AG09319 (cell line): Measurements from ENCODE around the gene PALLD.

Experiments used
- DNase-seq: peaks from one replicate; pipeline ENCODE4 v3.0.0-alpha.2; 2010; ENCODE audit warnings: low read depth; ENCODE audit errors: extremely low read depth
- CTCF ChIP-seq: IDR thresholded peaks from 2 replicates; pipeline ENCODE4 v1.5.1; 2011; ENCODE audit warnings: low read depth, mild to moderate bottlenecking, inconsistent platforms, low read length, moderate library complexity

PALLD gene

GRCh38 chr4:168853770-168854169 lies 356.9 kb downstream of the PALLD start:
- no peak for TF ChIP-seq CTCF
- no peak for DNase-seq

- TF ChIP-seq CTCF, result no peak
- DNase-seq, result no peak
Observed at GRCh38 chr4:168854350-168854921, 357.6 kb downstream of the PALLD start.

GRCh38 chr4:168856312-168856711 lies 359.5 kb downstream of the PALLD start:
- no peak for DNase-seq
- TF ChIP-seq CTCF, result no peak

GRCh38 chr4:168857009-168857408 lies 360.2 kb downstream of the PALLD start:
- DNase-seq, result no peak
- TF ChIP-seq CTCF, result no peak

DNA sequence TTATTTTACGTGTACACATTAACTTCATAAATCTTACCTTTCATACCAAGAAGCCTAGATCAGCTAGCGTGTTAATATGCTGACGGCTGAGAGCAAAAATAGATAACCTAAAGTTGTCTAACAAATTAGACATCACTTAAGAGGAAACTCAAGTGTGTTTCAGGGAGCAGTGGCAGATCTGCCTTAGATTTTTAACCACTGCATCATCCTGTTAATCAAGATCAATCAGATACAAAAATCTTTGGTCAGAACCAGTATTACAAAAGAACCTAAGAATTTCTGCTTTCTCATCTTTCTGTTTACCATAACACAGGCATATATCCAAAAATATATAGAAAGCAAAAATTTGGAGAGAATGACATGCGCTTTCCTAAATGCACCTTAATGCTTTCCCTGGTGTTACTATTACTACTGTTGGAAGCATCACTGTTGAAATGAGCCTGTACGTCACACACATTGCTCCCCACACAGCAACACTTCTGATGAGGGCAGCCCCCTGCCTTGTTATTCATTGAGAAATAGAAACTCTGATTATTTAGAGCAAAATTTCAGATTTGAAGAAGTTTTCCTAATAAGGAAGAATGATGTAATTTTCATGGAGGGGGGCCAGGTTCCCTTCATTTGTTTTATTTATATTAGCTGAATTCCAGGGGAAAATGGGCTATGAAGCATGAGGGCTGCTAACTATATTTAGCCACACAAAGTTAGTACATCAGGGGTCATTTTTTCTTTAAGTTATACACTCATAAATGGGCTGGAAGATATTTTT lies 360.9 kb downstream of the PALLD start:
- DNase-seq, result peak; percentile 59
- no peak for TF ChIP-seq CTCF

GRCh38 chr4:168859100-168859499 lies 362.2 kb downstream of the PALLD start:
- TF ChIP-seq CTCF, result no peak
- no peak for DNase-seq

DNA sequence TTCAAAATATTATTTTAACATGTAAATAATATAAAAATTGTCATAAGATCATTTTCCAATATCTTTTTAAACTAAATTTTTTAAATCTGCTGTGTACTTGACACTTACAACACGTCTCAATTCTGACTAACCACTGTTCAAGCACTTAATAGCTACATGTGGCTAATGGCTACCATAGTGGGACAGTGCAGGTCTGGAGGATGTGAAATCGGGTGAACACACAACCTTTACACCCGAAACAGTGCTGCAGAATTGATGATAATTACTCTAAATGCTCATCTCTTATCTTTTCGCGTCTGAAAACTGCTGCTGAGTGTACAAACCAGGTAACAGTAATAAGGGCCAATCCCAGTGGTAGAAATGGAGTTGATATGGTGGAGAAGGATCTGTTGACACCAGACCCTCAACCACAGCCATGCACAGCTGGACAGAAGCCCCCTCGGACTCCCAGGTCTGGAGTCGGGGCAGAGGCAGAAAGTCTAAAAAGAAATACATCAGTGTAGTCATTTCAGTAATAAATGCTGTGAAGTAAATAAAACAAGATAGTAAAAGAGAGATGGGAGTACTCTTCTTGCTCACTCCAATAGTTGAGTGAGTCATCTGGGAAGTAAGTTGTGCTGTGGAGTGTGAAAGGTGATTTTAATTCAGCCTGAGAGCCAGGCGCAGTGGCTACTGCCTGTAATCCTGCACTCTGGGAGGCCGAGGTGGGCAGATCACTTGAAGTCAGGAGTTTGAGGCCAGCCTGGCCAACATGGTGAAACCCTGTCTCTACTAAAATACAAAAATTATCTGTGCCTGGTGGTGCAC lies 363.2 kb downstream of the PALLD start:
- no peak for TF ChIP-seq CTCF
- DNase-seq, result no peak
